Fibroblast of the aortic adventitia (primary cell): Measurements from ENCODE around the gene LAMA3. TPM values are rescaled to one million over a fixed set of nuclear protein-coding genes. Genes with fewer than 3 reads are reported as not detected.
A peak's percentile ranks its signal among the peaks of the same experiment; 100 is the strongest.

Source experiments
- DNase-seq: peaks from one replicate; pipeline ENCODE4 v3.0.0-alpha.2; 2010; ENCODE audit warnings: low read depth
- H3K4me3 ChIP-seq: 2 replicates; pipeline ENCODE4 v1.5.1; 2011; ENCODE audit warnings: low read depth, mild to moderate bottlenecking, control low read depth, low read length, moderate library complexity
- total RNA-seq: library from RNA; depleted of rRNA; stranded (reverse); fragments of >200 nt; gene quantifications from 2 replicates; pipeline ENCODE4 v1.2.3, GENCODE V29; 2012; ENCODE audit warnings: low replicate concordance
- TF ChIP-seq, protein P1 (sequence below): IDR thresholded peaks from 2 replicates; pipeline ENCODE4 v1.5.1; 2011; ENCODE audit warnings: mild to moderate bottlenecking, low read length, control low read depth, inconsistent platforms; ENCODE audit not compliant: insufficient read depth

The LAMA3 gene
- total RNA-seq, 1 donor: 15.7 TPM

DNA sequence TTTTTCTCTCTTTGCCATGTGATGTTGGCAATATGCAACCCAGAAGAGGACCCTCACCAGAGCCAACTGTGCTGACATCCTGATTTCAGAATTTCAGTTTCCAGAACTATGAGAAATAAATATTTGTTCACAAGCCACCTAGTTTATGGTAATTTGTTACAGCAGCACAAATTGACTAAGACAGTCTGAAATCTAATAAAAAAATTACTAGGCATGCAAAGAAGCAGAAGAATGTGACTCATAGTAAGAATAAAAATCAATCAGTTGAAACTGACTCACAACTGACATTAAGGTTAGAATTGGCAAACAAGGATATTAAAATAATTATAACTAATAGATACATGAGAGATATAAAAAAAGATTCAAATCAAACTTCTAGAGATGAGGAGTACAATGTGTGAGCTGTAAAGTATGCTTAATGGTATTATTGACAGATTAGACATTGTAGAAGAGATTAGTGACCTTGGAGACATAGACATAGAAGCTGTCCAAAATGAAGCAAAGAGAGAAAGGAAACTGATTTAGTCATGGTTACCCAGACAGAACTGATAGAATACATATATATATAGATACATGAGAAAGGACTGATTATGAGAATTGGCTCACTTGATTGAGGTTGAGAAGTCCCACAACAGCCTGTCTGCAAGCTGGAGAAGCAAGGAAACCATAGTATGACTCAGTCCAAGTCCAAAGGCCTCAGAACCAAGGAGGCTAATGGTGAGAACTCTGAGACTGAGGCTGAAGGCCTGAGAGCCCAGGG lies 297.5 kb downstream of the LAMA3 start:
- no peak for DNase-seq
- no peak overlapping the region for H3K4me3 ChIP-seq
- TF ChIP-seq, protein P1, sequence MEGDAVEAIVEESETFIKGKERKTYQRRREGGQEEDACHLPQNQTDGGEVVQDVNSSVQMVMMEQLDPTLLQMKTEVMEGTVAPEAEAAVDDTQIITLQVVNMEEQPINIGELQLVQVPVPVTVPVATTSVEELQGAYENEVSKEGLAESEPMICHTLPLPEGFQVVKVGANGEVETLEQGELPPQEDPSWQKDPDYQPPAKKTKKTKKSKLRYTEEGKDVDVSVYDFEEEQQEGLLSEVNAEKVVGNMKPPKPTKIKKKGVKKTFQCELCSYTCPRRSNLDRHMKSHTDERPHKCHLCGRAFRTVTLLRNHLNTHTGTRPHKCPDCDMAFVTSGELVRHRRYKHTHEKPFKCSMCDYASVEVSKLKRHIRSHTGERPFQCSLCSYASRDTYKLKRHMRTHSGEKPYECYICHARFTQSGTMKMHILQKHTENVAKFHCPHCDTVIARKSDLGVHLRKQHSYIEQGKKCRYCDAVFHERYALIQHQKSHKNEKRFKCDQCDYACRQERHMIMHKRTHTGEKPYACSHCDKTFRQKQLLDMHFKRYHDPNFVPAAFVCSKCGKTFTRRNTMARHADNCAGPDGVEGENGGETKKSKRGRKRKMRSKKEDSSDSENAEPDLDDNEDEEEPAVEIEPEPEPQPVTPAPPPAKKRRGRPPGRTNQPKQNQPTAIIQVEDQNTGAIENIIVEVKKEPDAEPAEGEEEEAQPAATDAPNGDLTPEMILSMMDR: no peak

DNA sequence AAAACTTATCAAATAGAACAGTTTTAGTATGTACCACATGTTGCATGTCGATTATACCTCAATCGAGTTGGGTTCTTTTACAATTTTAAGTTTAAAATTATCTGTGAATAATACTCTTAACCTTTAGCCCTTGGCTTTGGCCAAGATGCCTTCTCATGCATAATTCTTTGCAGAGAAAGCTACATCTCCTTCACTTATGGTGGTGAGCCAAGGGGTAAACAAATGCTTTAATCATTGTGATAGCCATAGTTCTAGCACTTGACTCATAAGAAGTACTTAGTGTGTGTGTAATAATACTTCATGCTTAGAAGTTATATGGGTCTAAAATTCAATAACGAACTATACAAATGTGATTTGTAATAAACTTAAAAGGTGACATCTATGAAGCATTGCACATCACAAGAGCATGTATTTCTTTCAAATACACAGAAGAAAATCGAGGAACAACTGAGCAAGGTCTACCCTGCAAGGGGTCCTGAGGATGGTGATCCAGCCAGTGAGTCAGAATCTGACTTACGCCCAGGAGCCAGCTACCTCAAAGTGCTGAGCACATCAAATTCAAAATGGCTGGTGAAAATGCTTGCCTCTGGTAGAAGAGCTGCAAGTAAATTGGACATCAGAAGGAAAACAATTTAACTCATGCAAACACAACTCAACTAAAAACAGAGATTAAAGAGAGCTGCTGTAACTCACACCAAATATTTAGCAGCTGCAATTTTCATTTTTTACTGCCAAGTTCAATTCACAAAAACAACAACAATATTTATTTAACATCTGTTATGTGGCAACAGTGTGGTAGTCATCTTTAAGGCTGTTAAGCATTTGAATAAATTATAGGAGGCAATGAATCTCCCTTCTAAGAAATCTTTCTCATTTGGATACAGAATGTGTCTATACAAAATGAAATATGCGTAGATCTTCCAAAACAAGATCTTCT lies 301.5 kb downstream of the LAMA3 start:
- peak; percentile 52 for DNase-seq
- TF ChIP-seq, protein P1: no peak
- H3K4me3 ChIP-seq: no peak overlapping the region

DNA sequence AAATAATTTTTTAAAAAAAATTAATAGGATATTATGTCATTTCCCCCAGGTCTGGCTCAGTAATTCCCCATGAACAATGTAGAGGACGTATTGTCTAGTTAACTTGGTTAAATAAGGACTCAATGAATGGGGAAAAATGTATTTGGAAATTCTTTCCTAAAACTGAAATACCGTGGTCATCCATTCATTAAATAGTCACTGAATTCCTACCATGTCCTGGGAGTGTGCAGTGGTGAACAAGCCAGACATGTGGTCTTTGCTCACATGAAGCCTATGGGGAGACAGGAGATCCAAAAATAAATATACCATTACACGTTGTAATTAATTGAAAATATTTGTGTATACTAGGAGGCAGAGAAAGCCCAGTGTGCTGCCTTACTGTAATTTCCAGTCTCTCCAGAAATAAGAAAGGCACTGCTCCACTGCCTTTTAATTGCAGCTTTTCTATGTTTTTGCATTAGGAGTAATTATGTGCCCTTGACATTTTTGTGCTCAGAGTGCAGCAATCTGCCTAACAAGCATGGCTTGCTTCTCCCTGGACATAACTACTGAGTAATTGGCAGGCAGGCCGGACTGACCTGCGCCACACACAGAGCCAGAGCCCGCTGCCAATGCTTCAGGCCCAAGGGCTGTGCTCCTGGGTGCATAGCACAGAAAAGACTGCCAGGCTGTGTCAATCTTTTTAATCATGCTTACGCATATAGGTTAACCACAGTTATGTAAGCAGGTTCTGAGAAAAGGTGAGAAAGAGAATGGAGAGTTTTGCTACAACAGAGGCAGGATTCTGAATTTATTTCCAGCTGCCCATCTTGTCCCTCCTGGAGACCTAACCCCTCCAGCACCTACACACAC lies 303.1 kb downstream of the LAMA3 start:
- TF ChIP-seq, protein P1: no peak
- DNase-seq: peak; percentile 52

DNA sequence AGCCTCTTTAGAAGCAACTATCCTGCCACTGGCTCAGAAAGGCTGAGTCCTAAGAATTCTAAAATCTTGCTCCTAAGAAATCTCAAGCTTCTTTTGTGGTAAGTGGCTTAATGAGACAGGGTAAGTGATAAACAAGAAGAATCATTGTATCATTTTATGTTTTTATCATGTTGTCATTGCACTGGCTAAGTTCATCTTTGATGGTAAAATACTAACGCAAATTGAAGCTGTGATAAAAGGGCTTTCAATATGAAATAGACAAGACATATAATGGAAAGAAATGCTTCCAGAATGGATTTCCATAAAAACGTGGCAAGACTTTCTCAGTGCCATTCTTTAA lies 303.7 kb downstream of the LAMA3 start:
- DNase-seq: no peak
- TF ChIP-seq, protein P1: no peak
- no peak overlapping the region for H3K4me3 ChIP-seq

More for the DNA sequence above, 303.1 kb downstream of the LAMA3 start:
- H3K4me3 ChIP-seq: no peak overlapping the region

DNA sequence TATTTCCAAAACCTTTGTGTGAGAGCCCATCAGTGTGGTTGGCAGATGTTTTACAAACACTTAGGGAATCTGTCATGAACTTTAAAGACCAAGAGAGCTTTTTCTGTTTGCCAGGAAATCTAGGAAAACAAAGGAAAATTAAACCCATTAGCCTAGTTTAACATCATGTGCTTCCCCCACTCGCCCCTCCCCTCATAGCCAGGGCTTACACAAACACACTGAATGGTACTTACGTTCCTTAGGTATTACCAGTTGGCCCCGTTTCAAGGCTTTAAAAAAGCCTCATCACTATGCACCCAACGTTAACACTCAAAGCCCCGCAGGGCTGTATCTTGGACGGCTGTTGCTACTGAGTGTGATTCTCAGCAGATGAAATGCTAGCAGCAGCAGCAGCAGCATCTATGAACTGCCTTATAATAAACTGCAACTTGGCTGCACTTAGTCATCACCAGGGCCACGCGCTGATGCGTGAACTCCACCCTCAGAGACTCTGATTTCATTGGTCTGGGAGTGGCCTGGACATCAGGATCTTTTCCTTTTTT lies 305.2 kb downstream of the LAMA3 start:
- H3K4me3 ChIP-seq: peak overlapping the region; percentile 20
- DNase-seq: peak; percentile 96
- TF ChIP-seq, protein P1: no peak

DNA sequence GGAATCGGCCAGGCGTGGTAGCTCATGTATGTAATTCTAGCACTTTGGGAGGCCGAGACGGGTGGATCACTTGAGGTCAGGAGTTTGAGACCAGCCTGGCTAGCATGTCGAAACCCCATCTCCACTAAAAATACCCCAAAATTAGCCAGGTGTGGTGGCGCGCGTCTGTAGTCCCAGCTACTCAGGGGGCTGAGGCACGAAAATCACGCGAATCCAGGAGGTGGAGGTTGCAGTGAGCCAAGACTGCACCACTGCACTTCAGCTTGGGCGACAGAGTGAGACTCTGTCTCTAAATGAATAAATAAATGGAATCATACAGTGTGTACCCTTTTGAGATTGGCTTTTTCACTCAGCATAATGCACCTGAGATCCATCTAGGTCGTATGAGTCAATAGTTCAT lies 305.9 kb downstream of the LAMA3 start:
- no peak for DNase-seq
- no peak overlapping the region for H3K4me3 ChIP-seq
- TF ChIP-seq, protein P1: no peak
